Adipocyte (in vitro differentiated cells): ENCODE results near the gene LGR5.

Source experiments
- DNase-seq: peaks from one replicate; pipeline ENCODE4 v3.0.0-alpha.2; 2015; ENCODE audit warnings: low read depth
- H3K27me3 ChIP-seq: replicated peaks from 2 replicates; pipeline ENCODE4 v1.7.0; 2013; ENCODE audit warnings: mild to moderate bottlenecking, low read length, moderate library complexity; ENCODE audit not compliant: control insufficient read depth, insufficient read depth
- H3K36me3 ChIP-seq: 2 replicates; pipeline ENCODE4 v1.7.0; 2013; ENCODE audit warnings: low read length, mild to moderate bottlenecking, moderate library complexity; ENCODE audit not compliant: control insufficient read depth, insufficient read depth, severe bottlenecking
- H3K4me1 ChIP-seq: 2 replicates; pipeline ENCODE4 v1.7.0; 2013; ENCODE audit warnings: mild to moderate bottlenecking, low read length, moderate library complexity; ENCODE audit not compliant: control insufficient read depth, insufficient read depth
- H3K4me3 ChIP-seq: 2 replicates; pipeline ENCODE4 v1.7.0; 2013; ENCODE audit warnings: mild to moderate bottlenecking, low read length, moderate library complexity
- H3K9ac ChIP-seq: 2 replicates; pipeline ENCODE4 v1.7.0; 2013; ENCODE audit warnings: mild to moderate bottlenecking, low read length, moderate library complexity
- H3K9me3 ChIP-seq: 2 replicates; pipeline ENCODE4 v1.7.0; 2013; ENCODE audit warnings: mild to moderate bottlenecking, low read length, moderate library complexity; ENCODE audit not compliant: control insufficient read depth

LGR5 gene

DNA sequence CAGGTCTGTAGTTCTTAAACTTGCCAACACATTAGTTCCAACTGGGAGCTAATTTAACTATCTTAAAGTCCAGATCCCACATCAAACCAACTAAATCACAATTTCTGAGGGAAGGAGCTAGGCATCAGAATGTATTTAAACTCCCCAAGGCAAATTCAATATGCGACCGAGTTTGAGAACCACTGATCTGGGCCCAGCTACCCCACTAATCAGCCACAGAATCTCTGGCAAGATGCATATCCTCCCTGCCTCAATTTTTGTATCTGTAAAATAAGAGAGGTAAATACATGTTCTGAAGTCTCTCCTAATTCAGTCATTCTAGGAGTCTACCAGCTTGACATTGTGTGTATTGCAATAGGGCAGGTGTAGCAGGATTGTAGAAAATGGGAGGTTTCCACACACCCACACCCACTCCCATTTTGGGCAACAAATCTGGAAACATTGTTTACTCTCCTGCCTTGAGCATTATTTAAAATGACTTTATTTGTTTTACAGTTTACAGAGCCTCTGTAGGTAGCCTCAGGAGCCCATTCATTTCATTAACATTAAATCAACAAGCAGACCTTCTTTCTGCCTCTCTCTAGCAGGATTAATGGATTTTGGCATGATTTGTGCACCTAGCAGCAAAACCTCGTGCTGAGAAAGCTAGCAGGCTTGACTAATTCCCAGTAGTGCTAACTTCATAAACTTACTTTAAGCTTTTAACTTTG is 15.6 kb downstream of the LGR5 start:
- H3K4me1 ChIP-seq, result peaks cover 6% of the 10 kb centered on the region
- H3K27me3 ChIP-seq, result peaks cover 3% of the 10 kb centered on the region
- no peak for DNase-seq
- H3K4me3 ChIP-seq, result no peak overlapping the region
- no peaks in the 10 kb centered on the region for H3K36me3 ChIP-seq
- H3K9ac ChIP-seq, result no peak overlapping the region
- no peaks in the 10 kb centered on the region for H3K9me3 ChIP-seq

DNA sequence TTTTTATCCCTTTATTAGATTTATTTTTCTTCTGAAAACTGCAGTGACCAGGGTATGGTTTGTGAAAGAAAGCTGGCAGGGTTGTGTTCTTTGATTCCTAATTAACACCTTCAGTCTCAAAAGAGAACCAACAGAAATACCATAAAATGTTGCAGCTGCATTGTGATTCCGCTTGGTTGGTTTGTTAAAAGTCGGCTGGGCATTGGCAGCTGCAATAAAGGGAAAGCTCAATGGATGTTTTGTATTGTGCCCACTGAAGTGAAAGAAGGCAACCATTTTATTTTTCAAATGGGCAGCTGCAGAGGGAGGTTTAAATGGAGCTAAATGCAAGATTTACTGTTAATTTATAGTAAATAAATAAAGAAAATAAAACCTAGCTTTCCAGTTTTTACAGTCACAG is 16.7 kb downstream of the LGR5 start:
- H3K4me3 ChIP-seq, result no peak overlapping the region
- no peak for DNase-seq
- H3K36me3 ChIP-seq, result no peaks in the 10 kb centered on the region
- H3K4me1 ChIP-seq, result peaks cover 6% of the 10 kb centered on the region
- H3K9me3 ChIP-seq, result no peaks in the 10 kb centered on the region
- peaks cover 3% of the 10 kb centered on the region for H3K27me3 ChIP-seq
- no peak overlapping the region for H3K9ac ChIP-seq

DNA sequence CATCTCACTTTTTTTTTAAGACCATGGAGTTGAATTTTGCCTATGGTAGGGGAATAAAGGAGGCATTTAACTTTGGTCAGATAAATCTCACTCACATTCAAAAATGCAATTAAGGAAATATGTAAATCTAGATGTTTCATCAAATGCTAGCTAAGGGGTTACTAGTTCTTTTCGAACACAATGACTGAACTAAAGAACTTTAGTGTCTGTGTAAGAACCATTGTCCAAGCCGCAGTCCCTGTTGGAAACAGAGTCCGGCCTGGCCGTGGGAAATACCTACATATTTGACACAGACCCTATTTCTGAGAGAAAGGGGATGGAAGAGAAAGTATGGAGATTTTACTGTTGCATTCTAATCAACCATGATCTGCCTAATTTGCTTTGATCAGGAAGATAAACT is 17.4 kb downstream of the LGR5 start:
- no peaks in the 10 kb centered on the region for H3K9me3 ChIP-seq
- DNase-seq, result no peak
- H3K36me3 ChIP-seq, result no peaks in the 10 kb centered on the region
- peaks cover 3% of the 10 kb centered on the region for H3K27me3 ChIP-seq
- H3K4me3 ChIP-seq, result no peak overlapping the region
- peaks cover 6% of the 10 kb centered on the region for H3K4me1 ChIP-seq
- no peak overlapping the region for H3K9ac ChIP-seq

DNA sequence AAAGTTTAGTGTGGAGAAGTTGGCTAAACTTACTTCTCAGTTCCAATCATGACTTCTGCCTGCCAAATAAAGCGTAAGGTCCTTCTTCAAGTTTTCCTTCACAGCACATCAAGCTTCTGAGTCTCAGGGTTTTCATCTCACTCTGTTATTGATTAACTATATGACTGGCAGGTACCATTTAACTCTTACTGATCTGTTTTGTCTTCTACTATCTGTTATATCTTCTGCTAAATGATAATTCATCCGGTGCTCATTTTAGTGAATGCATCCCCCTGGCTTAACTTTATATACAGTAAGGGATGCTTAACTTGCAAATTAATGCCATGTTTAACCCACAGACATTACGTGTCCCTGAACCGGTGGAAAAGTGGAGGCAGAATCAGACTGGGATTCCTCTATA is 20.7 kb downstream of the LGR5 start:
- Histone ChIP-seq H3K4me1 (no peaks in the 10 kb centered on the region), H3K9ac (no peak overlapping the region), H3K9me3 (no peaks in the 10 kb centered on the region), H3K36me3 (no peaks in the 10 kb centered on the region), H3K27me3 (peaks cover 3% of the 10 kb centered on the region), H3K4me3 (no peak overlapping the region)
- no peak for DNase-seq

DNA sequence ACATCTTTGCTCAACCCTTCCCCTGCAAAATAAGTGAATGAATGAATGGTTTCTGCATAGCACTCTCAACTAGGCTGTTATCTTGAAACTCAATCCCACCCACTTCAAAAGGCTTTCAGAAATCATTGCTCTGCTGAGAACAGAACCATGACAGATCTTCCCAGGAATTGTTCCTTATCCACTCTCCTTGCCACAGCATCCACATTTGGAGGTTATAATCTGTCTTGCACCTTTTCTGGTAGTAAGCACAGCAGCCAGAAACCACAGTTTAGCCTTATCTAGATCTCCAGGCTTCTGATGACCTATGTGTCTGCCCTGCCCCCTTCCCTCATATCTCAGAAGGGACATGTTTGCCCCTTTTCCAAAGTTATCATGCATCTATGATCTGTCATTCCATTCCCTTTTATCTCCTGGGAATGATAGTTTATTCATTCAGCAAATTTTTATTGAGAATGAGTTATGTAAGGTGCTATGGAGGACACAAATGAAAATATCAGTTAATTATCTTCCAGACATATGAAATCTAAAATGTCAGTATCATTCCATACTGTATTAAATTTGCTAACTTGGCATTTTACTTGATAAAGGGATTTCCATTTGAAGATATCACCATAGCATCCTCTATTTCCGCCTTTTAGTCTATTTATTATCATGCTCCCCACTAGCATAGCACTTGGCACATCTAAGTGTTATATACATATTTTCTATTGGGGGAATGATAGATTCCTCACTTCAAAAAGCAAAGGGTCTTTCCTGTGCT is 21.4 kb downstream of the LGR5 start:
- Histone ChIP-seq H3K9ac (no peak overlapping the region), H3K27me3 (peaks cover 3% of the 10 kb centered on the region), H3K36me3 (no peaks in the 10 kb centered on the region), H3K9me3 (no peaks in the 10 kb centered on the region), H3K4me1 (no peaks in the 10 kb centered on the region), H3K4me3 (no peak overlapping the region)
- no peak for DNase-seq

DNA sequence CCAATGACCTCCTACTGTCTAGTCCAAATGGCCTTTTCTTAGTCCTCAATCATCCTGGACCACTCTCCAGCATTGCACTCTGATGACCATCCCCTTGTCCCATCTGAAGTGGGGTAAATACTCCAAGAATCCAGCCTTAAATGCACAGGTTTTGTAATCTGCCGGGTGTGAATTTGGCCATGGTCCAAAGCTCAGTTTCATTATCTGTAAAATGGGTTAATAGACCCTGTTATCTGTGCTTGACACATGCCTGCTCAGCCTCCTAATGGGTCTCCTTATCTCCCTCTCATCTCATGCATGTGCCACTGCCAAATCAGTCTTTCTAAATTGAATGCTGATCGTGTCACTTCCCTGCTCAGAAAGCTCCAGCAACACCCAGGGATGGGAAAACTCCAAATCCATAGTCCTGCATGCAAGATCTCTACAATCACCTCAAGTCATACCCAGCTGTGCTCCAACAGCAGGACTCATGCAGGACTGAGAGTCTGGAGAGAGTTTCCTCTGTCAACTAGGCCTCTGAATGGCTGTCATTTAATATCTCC is 22.3 kb downstream of the LGR5 start:
- Histone ChIP-seq H3K27me3 (peaks cover 3% of the 10 kb centered on the region), H3K4me3 (no peak overlapping the region)
- no peak for DNase-seq

DNA sequence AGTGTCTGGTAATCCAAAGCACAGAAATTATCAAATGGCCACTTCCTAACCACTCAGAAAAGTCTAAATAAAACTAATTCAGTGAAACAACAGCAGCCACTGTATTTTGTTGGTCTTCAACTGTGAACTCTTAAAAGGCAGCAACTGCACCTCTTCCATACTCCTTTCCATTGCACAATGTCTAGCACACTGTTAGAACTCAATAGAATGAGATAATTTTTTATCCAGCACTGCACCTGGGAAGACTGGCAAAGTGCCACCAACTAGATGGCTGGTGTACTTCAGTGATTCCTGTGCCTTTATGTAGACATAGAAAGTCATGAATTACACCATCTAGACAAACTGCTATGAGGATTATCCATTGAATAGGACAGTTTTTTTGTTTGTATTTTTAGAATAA is 26.2 kb downstream of the LGR5 start:
- no peak overlapping the region for H3K4me3 ChIP-seq
- no peak for DNase-seq
- no peaks in the 10 kb centered on the region for H3K27me3 ChIP-seq
- H3K36me3 ChIP-seq, result no peaks in the 10 kb centered on the region
- peaks cover 3% of the 10 kb centered on the region for H3K4me1 ChIP-seq
- no peaks in the 10 kb centered on the region for H3K9me3 ChIP-seq
- H3K9ac ChIP-seq, result no peak overlapping the region

More for the DNA sequence above, 22.3 kb downstream of the LGR5 start:
- H3K4me1 ChIP-seq, result no peaks in the 10 kb centered on the region
- H3K9ac ChIP-seq, result no peak overlapping the region
- H3K36me3 ChIP-seq, result no peaks in the 10 kb centered on the region
- H3K9me3 ChIP-seq, result no peaks in the 10 kb centered on the region

DNA sequence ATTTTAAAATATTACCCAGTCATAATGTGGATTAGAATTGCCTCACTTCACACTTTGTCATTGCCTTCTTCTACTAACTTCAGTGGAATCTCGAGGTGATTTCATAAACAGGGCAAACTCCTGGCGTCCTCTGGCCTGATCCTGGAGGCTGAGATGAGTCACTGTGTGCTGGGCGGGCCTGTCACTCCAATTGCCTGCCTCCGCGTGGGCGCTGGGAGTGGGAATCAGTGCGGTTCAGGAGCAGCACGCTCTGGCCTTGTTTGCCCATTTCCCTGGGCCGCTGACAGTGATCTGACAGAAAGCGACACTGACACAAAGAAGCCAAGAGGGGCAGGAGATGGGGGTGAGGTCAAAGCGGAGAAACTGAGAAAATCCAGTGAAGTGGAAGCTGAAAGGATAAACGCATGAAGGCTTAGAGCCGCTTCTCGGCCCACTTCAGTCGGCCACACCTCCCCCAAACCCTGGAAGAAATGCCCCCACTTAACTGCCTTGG is 29.7 kb downstream of the LGR5 start:
- no peaks in the 10 kb centered on the region for H3K27me3 ChIP-seq
- H3K36me3 ChIP-seq, result no peaks in the 10 kb centered on the region
- DNase-seq, result peak; percentile 41
- H3K9me3 ChIP-seq, result no peaks in the 10 kb centered on the region
- no peak overlapping the region for H3K4me3 ChIP-seq
- no peak overlapping the region for H3K9ac ChIP-seq
- peaks cover 3% of the 10 kb centered on the region for H3K4me1 ChIP-seq

DNA sequence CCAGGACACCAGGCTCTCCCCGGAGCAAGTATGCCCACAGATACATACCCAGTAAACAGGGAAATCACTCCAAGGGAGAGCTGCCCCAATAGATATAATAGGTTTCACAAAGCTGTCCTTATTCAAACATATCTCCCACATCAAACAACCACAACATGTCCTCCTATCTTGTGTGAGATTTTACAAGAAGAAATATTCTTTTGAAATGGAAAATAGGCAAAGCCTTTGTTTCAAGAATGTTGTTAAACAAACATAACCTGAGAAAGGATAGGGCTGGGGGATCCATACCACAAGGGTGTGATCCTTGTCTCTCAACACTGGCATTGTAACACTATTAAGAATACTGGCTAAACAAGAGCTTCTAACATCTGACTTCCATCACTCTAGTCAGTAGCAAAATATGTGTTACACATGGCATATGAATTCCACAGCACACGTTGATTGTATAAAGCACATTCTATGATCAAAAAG is 32.9 kb downstream of the LGR5 start:
- DNase-seq, result peak; percentile 22
- Histone ChIP-seq H3K9ac (no peak overlapping the region), H3K36me3 (no peaks in the 10 kb centered on the region), H3K9me3 (no peaks in the 10 kb centered on the region), H3K4me1 (peaks cover 28% of the 10 kb centered on the region), H3K27me3 (no peaks in the 10 kb centered on the region), H3K4me3 (no peak overlapping the region)

DNA sequence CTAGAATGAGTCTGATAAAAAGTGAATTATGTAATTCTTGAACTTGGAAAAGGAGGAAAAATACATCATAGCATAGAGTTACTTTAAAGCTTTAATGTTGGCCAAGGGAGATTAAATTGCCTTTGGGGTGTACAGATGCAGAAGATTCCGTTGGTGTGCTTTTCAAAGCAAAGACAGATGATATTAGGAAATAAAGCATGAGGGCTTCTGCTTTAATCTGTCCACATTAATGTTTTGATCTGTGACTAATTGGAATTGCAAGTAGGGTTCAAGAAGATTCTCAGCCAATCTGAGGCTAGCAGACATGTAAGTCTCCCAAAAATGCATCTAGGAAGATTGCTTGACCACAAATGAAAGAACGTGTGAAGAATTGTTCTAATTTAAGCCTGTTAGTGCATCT is 35.2 kb downstream of the LGR5 start:
- Histone ChIP-seq H3K9me3 (no peaks in the 10 kb centered on the region), H3K9ac (peak overlapping the region; percentile 55), H3K4me3 (peak overlapping the region; percentile 58), H3K36me3 (no peaks in the 10 kb centered on the region), H3K4me1 (peaks cover 33% of the 10 kb centered on the region), H3K27me3 (no peaks in the 10 kb centered on the region)
- DNase-seq, result no peak

DNA sequence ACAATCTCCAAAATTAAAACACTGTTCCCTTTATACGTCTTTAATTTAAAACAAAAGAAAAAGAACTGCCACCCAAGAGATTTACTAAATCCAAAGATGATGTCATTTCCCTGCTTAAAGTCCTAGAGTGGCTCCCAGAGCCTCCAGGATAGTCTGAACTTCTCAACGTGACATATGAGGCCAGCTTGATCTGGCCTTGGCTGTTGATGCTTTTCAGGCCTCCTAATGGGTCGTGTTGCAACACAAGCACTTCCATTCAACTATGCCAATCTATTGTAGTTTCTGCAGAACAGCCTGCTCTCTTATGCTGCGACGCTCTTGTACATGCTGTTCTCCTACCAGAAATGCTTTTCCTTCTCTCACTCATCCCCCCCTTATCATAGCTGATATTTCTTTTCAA is 35.7 kb downstream of the LGR5 start:
- Histone ChIP-seq H3K9me3 (no peaks in the 10 kb centered on the region), H3K9ac (peak overlapping the region; percentile 55), H3K4me3 (peak overlapping the region; percentile 58), H3K4me1 (peaks cover 33% of the 10 kb centered on the region), H3K36me3 (no peaks in the 10 kb centered on the region), H3K27me3 (no peaks in the 10 kb centered on the region)
- DNase-seq, result peak; percentile 46
